IPS DF 6.9 (cell line): ENCODE data around the gene CCDC169.
"Not testable (repeated sequence)": the region's sequence is repeated elsewhere in the genome, so short reads cannot be mapped to it uniquely, and the experiment has no call there.

Source experiments
- DNase-seq: peaks from one replicate; pipeline ENCODE4 v3.0.0-alpha.2; 2013; ENCODE audit warnings: low read depth, low spot score
- H3K27ac ChIP-seq: one replicate; pipeline ENCODE4 v1.5.1; 2013; ENCODE audit warnings: low read length, control low read depth
- H3K27me3 ChIP-seq: 2 replicates; pipeline ENCODE4 v1.6.1; 2013; ENCODE audit warnings: mild to moderate bottlenecking, low read length; ENCODE audit not compliant: control insufficient read depth, insufficient read depth
- H3K36me3 ChIP-seq: 2 replicates; pipeline ENCODE4 v1.6.1; 2013; ENCODE audit warnings: low read length; ENCODE audit not compliant: control insufficient read depth, insufficient read depth
- H3K4me1 ChIP-seq: 2 replicates; pipeline ENCODE4 v1.6.1; 2013; ENCODE audit warnings: low read length; ENCODE audit not compliant: control insufficient read depth, insufficient read depth
- H3K4me3 ChIP-seq: 2 replicates; pipeline ENCODE4 v1.5.1; 2013; ENCODE audit warnings: mild to moderate bottlenecking, low read length
- H3K9me3 ChIP-seq: 2 replicates; pipeline ENCODE4 v1.6.1; 2013; ENCODE audit warnings: low read length, inconsistent platforms; ENCODE audit not compliant: control insufficient read depth, insufficient read depth
- WGBS: extraction: QIAGEN DNeasy Blood & Tissue Kit; methylation state at CpG from one replicate; pipeline ENCODE4 v1.1.7; 2013; ENCODE audit warnings: mixed read lengths, missing lambda C conversion rate; ENCODE audit not compliant: insufficient read length, insufficient coverage; 5-methylcytosine and 5-hydroxymethylcytosine counted together

The CCDC169 gene

DNA sequence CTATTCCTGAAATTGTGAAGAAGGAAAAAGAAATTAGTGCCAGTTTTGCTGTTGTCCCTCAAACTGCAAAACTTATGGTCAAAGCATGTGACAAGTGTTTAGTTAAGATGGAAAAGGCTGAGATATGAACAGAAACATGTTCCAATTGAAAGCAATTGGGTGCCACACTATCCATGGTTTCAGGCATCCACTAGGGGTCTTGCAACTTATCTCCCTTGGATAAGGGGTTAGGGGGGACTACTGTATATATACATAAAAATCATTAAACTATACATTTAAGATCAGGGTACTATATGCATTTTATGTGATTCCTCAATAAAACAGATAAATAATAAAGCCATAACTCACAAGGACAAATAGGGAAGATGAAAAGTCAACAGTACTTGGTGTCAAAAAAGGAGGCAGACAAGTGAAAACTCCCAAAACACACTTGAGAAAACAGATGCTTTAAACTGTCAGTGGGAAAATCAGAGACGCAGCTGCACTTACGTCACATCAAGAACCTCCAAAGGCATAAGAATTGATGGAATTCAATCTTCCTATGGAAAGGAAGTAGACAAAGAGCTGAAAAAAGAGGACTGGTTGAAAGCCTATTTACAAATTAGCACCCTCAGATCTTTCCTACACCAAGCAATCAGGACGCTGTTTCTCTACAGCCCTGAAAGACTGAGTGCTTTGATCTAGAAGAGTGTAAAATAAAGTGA, 40.5 kb upstream of the CCDC169 start:
- WGBS: no CpG with 5 or more reads among the region's 3 CpGs
- H3K9me3 ChIP-seq: no peaks in the 10 kb centered on the region
- H3K36me3 ChIP-seq: no peaks in the 10 kb centered on the region
- no peak overlapping the region for H3K4me3 ChIP-seq
- H3K4me1 ChIP-seq: peaks cover 3% of the 10 kb centered on the region
- H3K27ac ChIP-seq: no peak overlapping the region
- no peaks in the 10 kb centered on the region for H3K27me3 ChIP-seq
- no peak for DNase-seq

DNA sequence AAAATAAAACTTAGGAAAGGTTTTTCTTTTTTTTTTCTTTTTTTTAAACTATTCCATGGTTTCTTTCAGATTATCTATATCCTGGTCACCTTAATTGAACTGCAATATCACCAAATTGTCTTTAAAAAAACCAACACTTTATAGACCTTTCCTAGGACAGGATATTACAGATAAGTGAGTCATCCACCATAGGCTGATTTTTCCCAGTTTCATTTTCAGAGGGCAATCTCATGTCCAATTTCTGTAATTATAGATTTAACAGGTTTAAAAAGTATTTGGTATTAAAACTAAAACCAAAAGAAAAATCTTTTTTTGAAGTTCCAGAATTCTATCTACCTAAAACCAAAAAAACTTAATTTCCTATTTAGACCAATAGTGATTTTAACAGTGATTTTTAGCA, 35.4 kb upstream of the CCDC169 start:
- DNase-seq: no peak
- H3K4me3 ChIP-seq: no peak overlapping the region
- H3K36me3 ChIP-seq: no peaks in the 10 kb centered on the region; the same call in 1 of the 2 replicates

DNA sequence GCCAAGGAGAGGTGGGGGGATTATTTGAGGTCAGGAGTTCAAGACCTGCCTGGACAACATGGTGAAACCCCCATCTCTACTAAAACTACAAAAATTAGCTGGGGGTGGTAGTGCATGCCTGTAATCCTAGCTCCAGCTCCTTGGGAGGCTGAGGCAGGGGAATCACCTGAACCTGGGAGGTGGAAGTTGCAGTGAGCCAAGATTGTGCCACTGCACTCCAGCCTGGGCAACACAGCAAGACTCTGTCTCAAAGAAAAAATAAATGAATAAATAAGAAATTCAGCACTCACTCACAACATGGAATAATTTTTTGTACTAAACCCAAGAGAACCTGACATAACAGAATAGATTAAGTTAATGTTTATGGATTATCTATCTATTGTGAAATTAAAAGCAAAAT, 34.6 kb upstream of the CCDC169 start:
- not testable (repeated sequence) for DNase-seq, H3K36me3 ChIP-seq, H3K9me3 ChIP-seq, H3K27me3 ChIP-seq, H3K27ac ChIP-seq, H3K4me1 ChIP-seq, H3K4me3 ChIP-seq

More for the DNA sequence above, 35.4 kb upstream of the CCDC169 start:
- Histone ChIP-seq H3K4me1 (no peaks in the 10 kb centered on the region), H3K27me3 (no peaks in the 10 kb centered on the region), H3K27ac (no peak overlapping the region), H3K9me3 (no peaks in the 10 kb centered on the region)

DNA sequence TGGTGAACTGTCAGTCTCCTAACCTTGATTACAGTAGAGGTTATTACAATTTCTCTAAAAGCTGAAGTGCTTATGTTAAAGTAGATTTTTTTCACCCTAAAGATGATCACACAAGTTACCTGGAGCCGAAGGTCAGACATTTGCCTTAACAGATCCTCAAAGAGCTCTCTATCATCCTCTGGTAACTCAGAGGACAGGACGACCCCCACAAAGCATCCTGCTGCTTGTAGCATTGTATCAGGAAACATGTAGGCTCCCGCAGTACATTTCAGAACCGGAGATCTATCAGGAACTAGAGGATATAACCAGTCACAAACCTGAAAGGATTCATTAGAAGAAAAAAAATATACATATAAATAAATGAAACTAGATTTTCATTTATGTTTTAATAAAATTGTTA, 33.7 kb upstream of the CCDC169 start:
- no peak for DNase-seq
- H3K27me3 ChIP-seq: no peaks in the 10 kb centered on the region
- no peaks in the 10 kb centered on the region; the same call in 1 of the 2 replicates for H3K36me3 ChIP-seq
- no peak overlapping the region for H3K27ac ChIP-seq
- H3K4me3 ChIP-seq: no peak overlapping the region
- no peaks in the 10 kb centered on the region for H3K4me1 ChIP-seq
- no CpG with 5 or more reads among the region's 4 CpGs for WGBS
- H3K9me3 ChIP-seq: no peaks in the 10 kb centered on the region

DNA sequence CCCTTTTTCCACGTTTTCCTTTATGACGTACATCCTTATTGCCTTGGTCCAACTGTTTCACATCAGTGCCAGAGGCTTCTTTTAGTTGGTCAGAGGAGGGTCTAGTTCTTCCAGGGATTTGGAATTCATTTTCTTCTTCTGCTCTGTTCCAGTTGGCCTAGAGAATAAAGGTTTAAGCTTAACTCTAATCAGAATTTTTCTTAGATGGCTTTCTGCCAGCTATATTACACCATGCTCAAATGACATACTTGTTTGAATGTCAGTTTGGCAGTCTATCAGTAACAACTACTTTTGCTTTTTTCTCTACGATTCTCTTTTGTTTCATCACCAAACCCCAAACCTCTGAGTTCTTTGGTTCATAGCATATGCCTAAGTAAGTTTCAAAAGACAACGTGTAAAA, 31.7 kb upstream of the CCDC169 start:
- no peak overlapping the region for H3K27ac ChIP-seq
- H3K27me3 ChIP-seq: no peaks in the 10 kb centered on the region
- no CpG with 5 or more reads among the region's 4 CpGs for WGBS
- H3K9me3 ChIP-seq: no peaks in the 10 kb centered on the region
- no peaks in the 10 kb centered on the region; the same call in 1 of the 2 replicates for H3K36me3 ChIP-seq
- DNase-seq: no peak
- H3K4me3 ChIP-seq: no peak overlapping the region
- 0 out of 2 replicates have a peak, but pooled peaks cover under 1% of the 10 kb centered on the region for H3K4me1 ChIP-seq

DNA sequence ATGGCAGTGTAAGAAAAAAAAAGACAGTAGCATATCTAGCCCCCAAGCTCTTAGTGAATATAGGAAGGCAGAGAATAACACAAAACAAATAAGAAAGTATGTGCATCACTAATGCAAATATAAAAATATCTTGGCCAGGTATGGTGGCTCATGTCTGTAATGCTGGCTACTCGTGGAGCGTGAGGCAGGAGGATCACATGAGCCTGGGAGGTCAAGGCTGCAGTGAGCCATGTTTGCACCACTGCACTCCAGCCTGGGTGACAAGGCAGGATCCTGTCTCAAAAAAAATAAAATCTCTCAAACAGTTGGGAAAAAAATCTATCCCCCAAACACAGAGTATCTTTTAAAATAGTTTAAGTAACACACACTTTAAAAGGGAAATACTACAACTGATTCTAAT, 31.2 kb upstream of the CCDC169 start:
- Histone ChIP-seq H3K27ac (no peak overlapping the region), H3K27me3 (no peaks in the 10 kb centered on the region), H3K4me3 (no peak overlapping the region), H3K9me3 (no peaks in the 10 kb centered on the region), H3K4me1 (0 out of 2 replicates have a peak, but pooled peaks cover 3% of the 10 kb centered on the region), H3K36me3 (peaks cover 2% of the 10 kb centered on the region; the same call in 1 of the 2 replicates)
- WGBS: no CpG with 5 or more reads among the region's 2 CpGs
- DNase-seq: no peak

DNA sequence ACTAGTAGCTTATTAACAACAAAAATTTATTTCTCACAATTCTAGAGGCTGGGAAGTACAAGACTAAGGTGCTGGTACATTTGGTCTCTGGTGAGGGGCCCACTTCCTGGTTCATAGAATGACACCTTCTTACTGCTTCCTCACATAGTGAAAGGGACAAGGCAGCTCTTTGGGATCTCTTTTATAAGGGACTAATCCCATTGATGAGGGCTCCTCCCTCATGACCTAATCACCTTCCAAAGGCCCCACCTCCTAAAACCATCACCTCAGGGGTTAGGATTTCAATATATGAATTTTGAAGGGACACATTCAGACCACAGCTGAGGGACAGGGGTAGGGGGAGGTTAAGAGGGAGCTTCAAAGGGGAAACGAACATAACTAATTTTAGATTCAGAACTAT, 28.3 kb upstream of the CCDC169 start:
- H3K27ac ChIP-seq: no peak overlapping the region
- 0 out of 2 replicates have a peak, but pooled peaks cover 3% of the 10 kb centered on the region for H3K4me1 ChIP-seq
- WGBS: no CpG with 5 or more reads among the region's 1 CpG
- no peaks in the 10 kb centered on the region for H3K9me3 ChIP-seq
- no peaks in the 10 kb centered on the region for H3K27me3 ChIP-seq
- DNase-seq: no peak
- H3K4me3 ChIP-seq: no peak overlapping the region
- peaks cover 4% of the 10 kb centered on the region; the same call in 1 of the 2 replicates for H3K36me3 ChIP-seq

DNA sequence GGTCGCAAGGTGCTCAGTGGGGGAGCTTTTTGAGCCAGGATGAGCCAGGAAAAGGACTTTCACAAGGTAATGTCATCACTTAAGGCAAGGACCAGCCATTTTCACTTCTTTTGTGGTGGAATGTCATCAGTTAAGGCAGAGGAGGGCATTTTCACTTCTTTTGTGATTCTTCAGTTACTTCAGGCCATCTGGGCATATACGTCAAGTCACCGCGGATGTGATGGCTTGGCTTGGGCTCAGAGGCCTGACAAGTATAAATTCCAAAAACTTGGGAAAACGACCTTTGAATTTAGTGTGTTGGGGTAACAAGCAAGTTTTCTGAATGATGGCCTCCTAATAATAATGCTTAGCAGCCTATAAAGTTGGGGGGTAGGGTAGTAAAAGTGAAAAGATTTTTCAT, 27.3 kb upstream of the CCDC169 start:
- not testable (repeated sequence) for H3K27ac ChIP-seq, H3K4me3 ChIP-seq, DNase-seq, H3K36me3 ChIP-seq, H3K9me3 ChIP-seq, H3K27me3 ChIP-seq, H3K4me1 ChIP-seq
- WGBS: no CpG with 5 or more reads among the region's 5 CpGs

DNA sequence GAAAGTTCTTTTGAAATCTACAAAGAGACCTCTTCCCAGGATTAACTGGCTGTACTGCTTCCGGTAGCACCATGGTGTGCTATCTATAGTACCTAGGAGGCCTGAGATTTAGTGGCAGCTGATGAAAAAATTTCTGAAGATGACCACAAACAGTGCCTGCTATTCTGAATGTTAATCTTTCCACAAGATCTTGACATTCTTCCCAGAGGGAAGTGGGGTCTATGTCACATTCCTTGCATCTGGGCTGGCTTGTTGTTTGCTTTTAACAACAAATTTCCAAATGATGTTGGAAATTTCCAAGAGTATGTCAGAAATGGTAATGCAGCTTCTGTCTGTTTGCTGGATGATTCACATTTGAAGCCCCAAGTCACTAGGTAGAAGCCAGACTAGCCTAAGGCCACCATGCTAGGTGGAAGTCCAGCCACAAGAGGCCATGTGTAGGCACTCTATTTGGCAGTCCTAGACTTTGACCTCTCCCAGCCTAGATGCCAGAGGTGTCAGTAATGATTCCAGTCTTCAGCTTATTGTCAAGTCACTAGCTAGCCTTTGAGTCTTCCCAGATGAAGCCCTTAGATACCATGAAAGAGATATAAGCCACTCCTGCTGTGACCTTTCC, 26.4 kb upstream of the CCDC169 start:
- WGBS: no CpG with 5 or more reads among the region's 1 CpG
- no peak overlapping the region for H3K27ac ChIP-seq
- no peak for DNase-seq
- no peak overlapping the region for H3K4me3 ChIP-seq
- H3K4me1 ChIP-seq: 0 out of 2 replicates have a peak, but pooled peaks cover 3% of the 10 kb centered on the region
- peaks cover 4% of the 10 kb centered on the region; the same call in 1 of the 2 replicates for H3K36me3 ChIP-seq
- H3K9me3 ChIP-seq: no peaks in the 10 kb centered on the region
- H3K27me3 ChIP-seq: no peaks in the 10 kb centered on the region

DNA sequence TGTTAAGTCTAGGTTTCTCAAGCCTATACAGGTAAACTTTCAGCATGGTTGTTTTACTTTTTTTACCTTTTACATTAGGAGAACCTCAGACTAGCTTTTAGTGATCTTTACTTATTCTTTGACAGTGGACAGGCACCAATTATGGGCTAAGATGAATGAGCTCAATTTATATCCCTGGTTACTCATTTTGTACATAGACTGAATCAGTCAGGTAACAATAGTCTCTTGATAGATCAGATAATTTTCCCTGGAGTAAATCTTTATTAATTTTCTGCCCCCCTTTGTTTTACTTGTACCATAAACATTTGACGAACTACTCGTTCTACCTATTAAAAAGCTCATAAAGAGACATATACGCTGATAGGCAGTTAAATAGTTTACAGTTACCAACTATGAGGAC, 25.8 kb upstream of the CCDC169 start:
- Histone ChIP-seq H3K36me3 (peaks cover 4% of the 10 kb centered on the region; the same call in 1 of the 2 replicates), H3K9me3 (no peaks in the 10 kb centered on the region), H3K27ac (no peak overlapping the region), H3K4me1 (0 out of 2 replicates have a peak, but pooled peaks cover 3% of the 10 kb centered on the region), H3K27me3 (no peaks in the 10 kb centered on the region), H3K4me3 (no peak overlapping the region)
- WGBS: no CpG with 5 or more reads among the region's 3 CpGs
- DNase-seq: no peak

DNA sequence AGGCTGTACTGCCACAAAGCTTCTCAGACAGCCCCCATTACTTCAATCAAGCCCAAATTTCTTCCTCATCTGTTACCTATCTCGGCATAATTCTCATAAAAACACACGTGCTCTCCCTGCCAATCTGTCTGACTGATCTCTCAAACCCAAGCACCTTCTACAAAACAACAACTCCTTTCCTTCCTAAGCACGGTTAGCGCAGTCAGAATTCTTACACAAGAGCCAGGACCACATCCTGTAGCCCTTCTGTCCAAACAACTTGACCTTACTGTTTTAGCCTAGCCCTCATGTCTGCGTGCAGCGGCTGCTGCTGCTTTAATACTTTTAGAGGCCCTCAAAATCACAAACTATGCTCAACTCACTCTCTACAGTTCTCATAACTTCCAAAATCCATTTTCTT, 22.2 kb upstream of the CCDC169 start:
- not testable (repeated sequence) for H3K9me3 ChIP-seq, DNase-seq
- no CpG with 5 or more reads among the region's 6 CpGs for WGBS

More for the DNA sequence above, 22.2 kb upstream of the CCDC169 start:
- not testable (repeated sequence) for H3K4me1 ChIP-seq, H3K36me3 ChIP-seq, H3K4me3 ChIP-seq, H3K27me3 ChIP-seq, H3K27ac ChIP-seq
